K562 (cell line): Measurements from ENCODE around the gene DAB1. TPM values are rescaled to one million over a fixed set of nuclear protein-coding genes. Genes with fewer than 3 reads are reported as not detected.

Experiments
- ATAC-seq: fragments of 200-7000 bp; cut with Tn5 transposase; 3 replicates; pipeline ENCODE4 v1.9.1; 2020; ENCODE audit warnings: moderate library complexity
- BruUV-seq: library from RNA; stranded (reverse); fragments of 400-500 nt; replicated peaks from 2 replicates; lab custom pipeline; 2021; lab: Mats Ljungman, UMichigan
- CTCF ChIA-PET: fragments of 300-600 bp; formaldehyde crosslinking; extraction: SDS; loops from one replicate; lab custom pipeline; 2021; ENCODE audit warnings: low intra/inter-chr PET ratio; lab: Yijun Ruan, JAX
- POLR2A ChIA-PET: fragments of 300-600, 350-650 bp; sonication (Branson Sonifier 250); formaldehyde crosslinking; extraction: SDS; loops from one replicate; lab custom pipeline; 2021; ENCODE audit warnings: antibody characterized with exemption, inconsistent platforms; lab: Yijun Ruan, JAX
- DNase-seq, 4 experiments: peaks; one replicate each; pipeline versions ENCODE4 v3.0.0 to v3.0.0-alpha.2; 2011 to 2018; ENCODE audit warnings: low spot score in 3 of 4, mixed read lengths in 3 of 4; ENCODE audit errors: extremely low read depth in 1 of 4
- FAIRE-seq: peaks from 2 replicates; lab custom pipeline; 2011; peaks lifted over from hg19 to GRCh38; lab: Jason Lieb, UNC
- H2AFZ ChIP-seq: 2 replicates; pipeline ENCODE4 v1.6.0; 2011; ENCODE audit warnings: low read depth, low read length, control low read depth, inconsistent platforms
- H3K27ac ChIP-seq: fragments of 200-600 bp; 3 replicates; pipeline ENCODE4 v1.8.0; 2011; ENCODE audit warnings: low read depth, mild to moderate bottlenecking, control low read depth, inconsistent platforms, low read length, moderate library complexity, mixed read lengths; ENCODE audit errors: extremely low read depth
- H3K27me3 ChIP-seq, 2 experiments: fragments of 300-600 bp in 1 of 2; 2 replicates in 1 of 2; 3 replicates in 1 of 2; pipeline versions ENCODE4 v1.6.0 to v1.8.0; 2011; ENCODE audit warnings: inconsistent platforms in 2 of 2, low read length in 2 of 2, mild to moderate bottlenecking in 1 of 2, mixed read lengths in 1 of 2, moderate library complexity in 1 of 2; ENCODE audit not compliant: control insufficient read depth in 2 of 2, insufficient read depth in 2 of 2
- H3K36me3 ChIP-seq: fragments of 300-600 bp; 3 replicates; pipeline ENCODE4 v1.8.0; 2011; ENCODE audit warnings: mild to moderate bottlenecking, low read length, inconsistent platforms; ENCODE audit not compliant: control insufficient read depth, insufficient read depth
- H3K4me1 ChIP-seq, 2 experiments: fragments of 200-600 bp in 1 of 2; replicated peaks in 1 of 2; 2 replicates in 1 of 2; 3 replicates in 1 of 2; pipeline versions ENCODE4 v1.5.1 to v1.8.0; 2011; ENCODE audit warnings: inconsistent platforms in 2 of 2, low read length in 2 of 2, mild to moderate bottlenecking in 1 of 2, mixed read lengths in 1 of 2, moderate library complexity in 1 of 2; ENCODE audit not compliant: control insufficient read depth in 2 of 2, insufficient read depth in 2 of 2
- H3K4me2 ChIP-seq: 2 replicates; pipeline ENCODE4 v1.6.1; 2011; ENCODE audit warnings: low read length, control low read depth, inconsistent platforms, mixed read lengths; ENCODE audit not compliant: insufficient read depth
- H3K4me3 ChIP-seq: fragments of 200-600 bp; sonication (generic), shearing (Covaris generic); 2 replicates; pipeline ENCODE4 v1.5.1; 2016; ENCODE audit warnings: control low read depth, inconsistent platforms
- H3K79me2 ChIP-seq: fragments of 200-600 bp; 3 replicates; pipeline ENCODE4 v1.8.0; 2011; ENCODE audit warnings: low read length, inconsistent platforms; ENCODE audit not compliant: control insufficient read depth, insufficient read depth
- H3K9ac ChIP-seq, 2 experiments: 2 replicates each; pipeline versions ENCODE4 v1.6.0 to v1.6.1; 2011; ENCODE audit warnings: low read depth in 2 of 2, low read length in 2 of 2, control low read depth in 1 of 2, inconsistent platforms in 1 of 2, mild to moderate bottlenecking in 1 of 2, mixed read lengths in 1 of 2; ENCODE audit not compliant: insufficient read depth in 1 of 2
- H3K9me1 ChIP-seq: one replicate; pipeline ENCODE4 v1.6.0; 2011; ENCODE audit warnings: inconsistent platforms, mild to moderate bottlenecking, low read length, moderate library complexity; ENCODE audit not compliant: control insufficient read depth, insufficient read depth
- H3K9me3 ChIP-seq: replicated peaks from 2 replicates; pipeline ENCODE4 v1.5.1; 2011; ENCODE audit warnings: low read depth, low read length, inconsistent platforms; ENCODE audit not compliant: control insufficient read depth, insufficient read depth
- H4K20me1 ChIP-seq: replicated peaks from 2 replicates; pipeline ENCODE4 v1.6.1; 2011; ENCODE audit warnings: low read length, inconsistent platforms, mixed read lengths; ENCODE audit not compliant: control insufficient read depth, insufficient read depth
- CTBP1 ChIP-seq: fragments of 450-650 bp; IDR thresholded peaks from 2 replicates; pipeline ENCODE4 v1.6.1; 2016; ENCODE audit warnings: borderline replicate concordance
- EP300 ChIP-seq: IDR thresholded peaks from 2 replicates; pipeline ENCODE4 v1.6.1; 2012; ENCODE audit warnings: low read length, improper control_type of control experiment
- GTF2E2 ChIP-seq: fragments of 200-800 bp; sonication (Bioruptor generic); IDR thresholded peaks from 2 replicates; pipeline ENCODE4 v1.6.1; 2016; ENCODE audit warnings: missing genetic modification characterization, missing compliant biosample characterization
- GTF3C2 ChIP-seq: IDR thresholded peaks from 3 replicates; pipeline ENCODE4 v1.6.1; 2011; ENCODE audit warnings: borderline replicate concordance, mild to moderate bottlenecking, moderate library complexity; ENCODE audit not compliant: insufficient read length; ENCODE audit errors: extremely low read depth
- HNRNPK ChIP-seq: fragments of 200-400 bp; formaldehyde crosslinking; IDR thresholded peaks from one replicate; pipeline ENCODE4 v1.6.1; 2018; ENCODE audit warnings: mild to moderate bottlenecking, low read depth, low read length; ENCODE audit not compliant: poor library complexity, severe bottlenecking
- PHF8 ChIP-seq: fragments of 200-600 bp; sonication (generic); IDR thresholded peaks from 2 replicates; pipeline ENCODE4 v1.6.1; 2012; ENCODE audit warnings: mixed run types, mild to moderate bottlenecking, inconsistent platforms, low read length, moderate library complexity, borderline replicate concordance
- TRIM25 ChIP-seq: fragments of 450-650 bp; IDR thresholded peaks from 2 replicates; pipeline ENCODE4 v1.7.0; 2016; ENCODE audit warnings: borderline replicate concordance
- ZBTB43 ChIP-seq: sonication (generic); formaldehyde crosslinking; IDR thresholded peaks from 2 replicates; pipeline ENCODE4 v1.8.0; 2023; ENCODE audit warnings: mild to moderate bottlenecking, missing genetic modification reagents
- ZBTB49 ChIP-seq: sonication (generic); formaldehyde crosslinking; IDR thresholded peaks from 2 replicates; pipeline ENCODE4 v1.8.0; 2022; ENCODE audit warnings: missing genetic modification reagents, mild to moderate bottlenecking, borderline replicate concordance
- ZBTB5 ChIP-seq: fragments of 450-650 bp; IDR thresholded peaks from 2 replicates; pipeline ENCODE4 v1.6.1; 2017; ENCODE audit warnings: antibody characterized with exemption
- WGBS: fragments of 100-300 bp; shearing (Covaris generic); methylation state at CpG from one replicate; pipeline ENCODE4 v1.1.6; 2016; ENCODE audit warnings: low coverage, mixed read lengths; ENCODE audit not compliant: insufficient coverage; ENCODE audit errors: missing lambda C conversion rate; 5-methylcytosine and 5-hydroxymethylcytosine counted together
- in situ Hi-C: fragments of 300-500 bp; cut with MboI; formaldehyde crosslinking; loops from 4 replicates; pipeline ENCODE4 v1.15.0; 2018; ENCODE audit warnings: inconsistent platforms, mixed read lengths
- intact Hi-C: fragments of 100-400 bp; cut with micrococcal nuclease; formaldehyde crosslinking; loops from 2 replicates; pipeline ENCODE4 v1.14.2; 2022
- polyA plus RNA-seq, 8 experiments: library from polyadenylated mRNA; depleted of rRNA in 4 of 8; stranded (reverse) in 5 of 8; unstranded in 3 of 8; fragments of >200 nt; fragmentation: Nextera tagmentation in 2 of 8; fragmentation: Illumina TruSeq in 1 of 8; extraction: Ambion mirVana in 2 of 8; extraction: Trizol in 1 of 8; gene quantifications; 2 replicates each; pipeline versions ENCODE4 v1.2.1 to v1.2.3, GENCODE V29; 2011 to 2014; ENCODE audit warnings: inconsistent platforms in 1 of 8, missing spikeins in 1 of 8
- total RNA-seq, 7 experiments: library from RNA; depleted of rRNA in 6 of 7; stranded (reverse); fragments of >200 nt in 6 of 7; fragmentation: Illumina TruSeq in 2 of 7; extraction: Trizol in 2 of 7; gene quantifications; 2 replicates each; pipeline versions ENCODE4 v1.2.1 to v1.2.3, GENCODE V29; 2011 to 2021; ENCODE audit warnings: low replicate concordance in 1 of 7

DAB1 gene
- total and polyA plus RNA-seq, 9 of the 15 experiments (the other 6 are each of a cell fraction or from before 2014, with no cell fraction given), result not detected

GRCh38 chr1:57421806-57422205 lies 2.1 kb downstream of the DAB1 start:
- Histone ChIP-seq H3K4me3 (no peak overlapping the region), H3K9me3 (no peaks in the 10 kb centered on the region), H2AFZ (no peak overlapping the region), H3K4me2 (no peak overlapping the region), H4K20me1 (no peaks in the 10 kb centered on the region), H3K27ac (no peak overlapping the region), H3K4me1 (peaks cover 0 to 7% of the 10 kb centered on the region in 2 experiments; a peak in 2 of 5 replicates), H3K9ac (no peak overlapping the region), H3K9me1 (no peaks in the 10 kb centered on the region), H3K27me3 (peaks cover 0 to 26% of the 10 kb centered on the region in 2 experiments; a peak in 3 of 5 replicates), H3K79me2 (no peaks in the 10 kb centered on the region), H3K36me3 (no peaks in the 10 kb centered on the region)
- ATAC-seq (no peak), FAIRE-seq (no peak), DNase-seq (no peak)
- in situ Hi-C loops (no loop called here), intact Hi-C loops (no loop called here)
- CTCF ChIA-PET, result no interaction called here
- POLR2A ChIA-PET, result no interaction called here
- WGBS, result 5% methylated on average over 8 of the region's 10 CpGs
- no TSS peak for BruUV-seq
- no peak for TF ChIP-seq ZBTB49 (CRISPR knock-in tag)
- no peak for TF ChIP-seq GTF2E2
- no peak for TF ChIP-seq CTBP1
- TF ChIP-seq TRIM25, result no peak
- no peak for TF ChIP-seq ZBTB43 (CRISPR knock-in tag)
- TF ChIP-seq PHF8, result no peak
- TF ChIP-seq EP300, result no peak
- TF ChIP-seq GTF3C2, result no peak
- TF ChIP-seq HNRNPK, result no peak
- no peak for TF ChIP-seq ZBTB5
